Pancreas (tissue), 10 donors: ENCODE measurements around the gene ENO1. TPM values are rescaled to one million over a fixed set of nuclear protein-coding genes. Genes with fewer than 3 reads are reported as not detected.

ENCODE experiments used
- ATAC-seq, 4 donors: fragments of 200-7000 bp; cut with Tn5 transposase; one replicate each; pipeline versions ENCODE4 v1.8.0 to v1.9.1; 2020; ENCODE audit warnings: mild to moderate bottlenecking in 4 of 4, moderate library complexity in 4 of 4
- DNase-seq, 6 donors: peaks; one replicate each; pipeline ENCODE4 v3.0.0-alpha.2; 2020
- FAIRE-seq: peaks from 2 replicates; lab custom pipeline; 2012; peaks lifted over from hg19 to GRCh38; lab: Jason Lieb, UNC
- H3K27ac ChIP-seq, 4 donors: fragments of 200-600 bp; sonication (generic); 1 replicate in 3 of 4; 2 replicates in 1 of 4; pipeline versions ENCODE4 v1.5.0 to v1.8.0; 2020
- H3K27me3 ChIP-seq, 4 donors: fragments of 200-600 bp; one replicate each; pipeline ENCODE4 v1.8.0; 2021
- H3K36me3 ChIP-seq, 3 donors: fragments of 200-600 bp; sonication (generic) in 1 of 3; one replicate each; pipeline versions ENCODE4 v1.5.0 to v1.8.0; 2020 to 2021
- H3K4me1 ChIP-seq, 3 donors: fragments of 200-600 bp; one replicate each; pipeline ENCODE4 v1.8.0; 2021
- H3K4me3 ChIP-seq, 4 donors: fragments of 200-600 bp; sonication (generic) in 2 of 4; one replicate each; pipeline versions ENCODE4 v1.5.0 to v1.8.0; 2020 to 2021
- H3K9me3 ChIP-seq, 4 donors: fragments of 200-600 bp; one replicate each; pipeline ENCODE4 v1.8.0; 2021
- CTCF ChIP-seq, 4 donors: fragments of 200-600 bp; sonication (generic) in 3 of 4; IDR thresholded peaks; one replicate each; pipeline versions ENCODE4 v1.5.0 to v1.8.0; 2021; ENCODE audit warnings: antibody characterized with exemption in 4 of 4
- WGBS, 2 donors: extraction: QIAGEN DNeasy Blood & Tissue Kit; methylation state at CpG; one replicate each; pipeline ENCODE4 v1.1.7; 2013; 5-methylcytosine and 5-hydroxymethylcytosine counted together
- intact Hi-C, 3 donors: fragments of 100-400 bp; cut with DNase I; formaldehyde crosslinking; loops; one replicate each; pipeline versions ENCODE4 v1.11.1 to v1.14.2; 2022
- polyA plus RNA-seq, 2 donors: library from polyadenylated mRNA; stranded (reverse); fragments of 200-250 nt; gene quantifications; one replicate each; pipeline ENCODE4 v1.2.3, GENCODE V29; 2013
- total RNA-seq, 6 donors: library from RNA; stranded (reverse); fragmentation: NEBNext Ultra II Directional in 4 of 6; extraction: Animal tissue kit (Norgen Biotek cat#: 25700) in 4 of 6; gene quantifications; one replicate each; pipeline versions ENCODE4 v1.2.1 to v1.2.4, GENCODE V29; 2021 to 2023
- donor health status: healthy with polysubstance abuse.
- donor health status: DM: no; HTN: no; CAD: no; lungs with moderate emphysema.
- donor health status: DM: no; HTN: no; CAD: no.
- donor health status: control.
- donor health status: control.
- donor health status: Bipolar disorder and iron deficiency.
- donor health status: DM: yes; HTN: yes; CAD: no.
- donor health status: DM: no; HTN: no; CAD: no.
- donor health status: DM: no; HTN: no; CAD: no.
- donor health status: DM: yes; HTN: yes; CAD: no.

Gene ENO1
- total and polyA plus RNA-seq, 8 donors: 69.9 to 299 (median 166) TPM

DNA sequence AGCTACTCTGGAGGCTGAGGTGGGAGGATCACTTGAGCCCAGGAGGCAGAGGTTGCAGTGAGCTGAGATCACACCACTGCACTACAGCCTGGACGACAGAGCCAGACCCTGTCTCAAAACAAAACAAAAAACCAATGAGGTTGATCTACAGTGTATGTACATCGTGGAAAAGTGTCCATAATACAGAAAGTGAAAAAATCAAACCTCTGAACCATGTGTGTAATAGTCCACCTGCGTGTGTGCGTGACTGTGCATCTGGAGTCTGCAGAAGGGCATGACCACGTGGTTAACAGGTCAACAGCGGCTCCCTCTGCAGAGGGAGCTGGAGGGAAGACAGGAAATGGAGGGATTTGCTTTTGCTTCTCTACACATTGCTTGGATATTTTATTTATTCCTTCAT is 32.4 kb upstream of the ENO1 start:
- intact Hi-C loops: loop anchor here in 1 of 3 donors (10.0 kb wide), 1 partner anchor 194 kb away; no protein-coding TSS in a partner anchor
- no peak for TF ChIP-seq CTCF (IDR thresholded peaks at IDR 0.05)
- no peaks in the 10 kb centered on the region for H3K36me3 ChIP-seq
- DNase-seq (no peak), ATAC-seq (no peak), FAIRE-seq (no peak)
- no peaks in the 10 kb centered on the region for H3K27me3 ChIP-seq
- no peaks in the 10 kb centered on the region for H3K4me1 ChIP-seq
- no peaks in the 10 kb centered on the region for H3K9me3 ChIP-seq
- no peak overlapping the region for H3K27ac ChIP-seq
- H3K4me3 ChIP-seq: no peak overlapping the region
- 60 to 61% methylated on average over 6 of the region's 6 CpGs for WGBS, 2 donors

DNA sequence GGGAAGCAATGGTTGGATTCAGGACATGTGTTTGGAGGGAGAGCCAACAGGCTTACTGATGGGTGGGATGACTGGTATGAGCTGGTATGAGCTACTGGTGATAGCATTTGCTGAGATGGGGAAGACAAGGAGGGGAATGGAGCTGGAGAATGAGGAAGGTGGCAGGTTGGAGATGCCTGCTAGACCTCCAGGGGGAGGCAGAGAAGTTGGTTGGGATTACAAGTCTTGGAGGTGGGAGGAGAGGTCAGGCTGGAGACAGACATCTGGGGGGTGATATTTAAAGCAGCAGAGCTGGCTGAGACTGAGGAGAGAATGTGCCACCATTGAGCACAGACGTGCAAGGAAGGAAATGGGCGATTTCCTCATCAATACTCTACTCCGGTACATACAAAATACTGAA is 31.8 kb upstream of the ENO1 start:
- no peak for ATAC-seq
- intact Hi-C loops: loop anchor here in 1 of 3 donors (10.0 kb wide), 1 partner anchor 194 kb away; no protein-coding TSS in a partner anchor
- H3K9me3 ChIP-seq: no peaks in the 10 kb centered on the region
- H3K27me3 ChIP-seq: no peaks in the 10 kb centered on the region
- no peak for TF ChIP-seq CTCF (IDR thresholded peaks at IDR 0.05)
- H3K36me3 ChIP-seq: no peaks in the 10 kb centered on the region
- H3K27ac ChIP-seq: no peak overlapping the region
- H3K4me3 ChIP-seq: no peak overlapping the region
- H3K4me1 ChIP-seq: no peaks in the 10 kb centered on the region
- FAIRE-seq: no peak
- 75 to 91% methylated on average over 3 of the region's 3 CpGs for WGBS, 2 donors
- DNase-seq: no peak

GRCh38 chr1:8908388-8909151 is 30.1 kb upstream of the ENO1 start:
- Histone ChIP-seq H3K9me3 (no peaks in the 10 kb centered on the region), H3K4me1 (no peaks in the 10 kb centered on the region), H3K36me3 (no peaks in the 10 kb centered on the region), H3K4me3 (no peak overlapping the region), H3K27ac (no peak overlapping the region), H3K27me3 (no peaks in the 10 kb centered on the region)
- no peak for FAIRE-seq
- no peak for ATAC-seq
- intact Hi-C loops: no loop called here
- WGBS, 2 donors: 65 to 68% methylated on average over 18 of the region's 18 CpGs
- TF ChIP-seq CTCF (IDR thresholded peaks at IDR 0.05): no peak
- no peak for DNase-seq

DNA sequence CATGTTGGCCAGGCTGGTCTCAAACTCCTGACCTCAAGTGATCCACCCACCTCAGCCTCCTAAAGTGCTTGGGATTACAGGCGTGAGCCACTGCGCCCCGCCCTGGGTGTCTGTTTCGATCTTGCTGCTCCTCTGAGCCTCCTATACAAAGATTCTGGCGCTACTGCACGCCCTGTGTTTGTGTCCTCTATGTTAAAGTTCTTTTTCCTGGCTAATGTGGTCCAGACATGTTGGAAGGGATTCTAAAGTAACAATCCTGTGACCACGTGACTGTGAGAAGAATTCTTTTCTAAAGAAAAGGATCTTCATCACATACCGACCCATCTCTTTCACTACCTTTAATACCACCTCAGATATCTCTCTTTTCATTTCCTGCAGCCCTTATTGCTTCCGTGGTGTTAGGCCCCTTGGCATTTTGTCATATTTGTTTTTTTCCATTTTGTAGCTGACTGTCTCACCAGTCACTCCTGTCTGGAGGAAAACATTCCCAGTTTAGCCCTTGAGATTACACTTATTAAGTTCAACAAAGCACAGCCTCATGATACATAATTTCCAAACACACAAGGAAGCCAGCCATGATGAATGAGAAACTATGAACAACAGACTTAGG is 27.2 kb upstream of the ENO1 start:
- no peak for FAIRE-seq
- WGBS, 2 donors: 76 to 81% methylated on average over 9 of the region's 9 CpGs
- Histone ChIP-seq H3K27ac (no peak overlapping the region), H3K36me3 (no peaks in the 10 kb centered on the region), H3K9me3 (no peaks in the 10 kb centered on the region), H3K4me3 (no peak overlapping the region), H3K27me3 (no peaks in the 10 kb centered on the region), H3K4me1 (no peaks in the 10 kb centered on the region)
- no peak for DNase-seq
- intact Hi-C loops: no loop called here
- no peak for ATAC-seq
- no peak for TF ChIP-seq CTCF (IDR thresholded peaks at IDR 0.05)
